GM18507 (cell line): ENCODE data around the gene CCDC185.
"Not testable (repeated sequence)": the region's sequence is repeated elsewhere in the genome, so short reads cannot be mapped to it uniquely, and the experiment has no call there.

Experiments
- DNase-seq: peaks from one replicate; pipeline ENCODE4 v3.0.0; 2011; ENCODE audit warnings: low read depth; ENCODE audit not compliant: insufficient read length; ENCODE audit errors: extremely low spot score
- FAIRE-seq: peaks from 2 replicates; lab custom pipeline; 2011; peaks lifted over from hg19 to GRCh38; lab: Jason Lieb, UNC

The CCDC185 gene

DNA sequence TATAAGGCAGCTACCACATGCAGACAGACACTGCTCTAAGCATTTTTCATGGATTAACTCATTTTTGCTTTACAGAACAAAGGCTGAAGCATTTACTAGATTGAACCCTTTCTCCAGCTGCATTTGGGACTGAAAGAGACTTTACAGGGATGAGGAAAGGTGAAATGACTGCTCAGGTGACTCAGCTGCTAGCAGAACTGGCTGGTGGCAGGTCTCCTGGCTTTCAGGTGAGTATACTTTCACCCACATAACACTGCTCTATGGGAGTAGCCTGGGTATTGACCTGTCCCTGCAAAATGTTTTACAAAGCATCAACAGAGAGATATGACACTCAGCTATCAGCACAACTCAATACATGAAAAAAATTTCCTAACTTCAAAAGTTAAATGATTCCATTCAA is 2.6 kb upstream of the CCDC185 start:
- DNase-seq (no peak), FAIRE-seq (no peak)

DNA sequence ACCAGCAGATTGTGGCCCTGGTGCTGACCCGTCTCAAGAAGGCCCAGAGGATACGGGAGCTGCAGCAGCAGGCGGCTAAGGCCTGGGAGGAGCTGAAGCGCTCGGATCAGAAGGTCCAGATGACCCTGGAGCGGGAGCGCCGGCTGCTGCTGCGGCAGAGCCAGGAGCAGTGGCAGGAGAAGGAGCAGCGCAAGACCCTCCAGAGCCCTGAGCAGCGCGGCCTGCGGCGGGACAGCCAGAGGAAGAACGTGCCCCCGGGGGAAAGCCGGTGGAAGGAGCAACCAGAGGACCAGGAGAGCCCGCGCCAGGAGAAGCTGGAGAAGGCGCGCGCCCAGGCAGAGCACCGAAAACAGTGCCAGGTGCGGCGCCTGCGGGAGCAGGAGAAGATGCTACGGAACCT is 1.0 kb downstream of the CCDC185 start:
- DNase-seq (no peak), FAIRE-seq (no peak)

DNA sequence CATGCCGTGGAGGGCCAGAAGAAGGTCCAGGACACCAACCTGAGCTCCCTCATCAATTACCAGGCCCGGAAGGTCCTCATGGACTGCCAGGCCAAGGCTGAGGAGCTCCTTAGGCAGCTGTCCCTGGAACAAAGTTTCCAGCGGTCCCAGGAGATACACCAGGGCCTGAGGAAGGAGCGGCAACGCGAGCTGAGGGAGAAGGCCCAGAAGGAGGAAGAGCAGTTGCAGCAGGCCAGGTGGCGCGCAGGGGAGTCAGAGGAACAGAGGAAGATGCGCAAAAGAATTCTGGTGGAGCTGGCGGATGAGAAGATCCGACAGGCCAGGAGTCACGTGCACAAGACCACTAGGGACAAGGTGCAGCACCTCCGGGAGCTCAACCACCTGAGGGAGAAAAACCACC is 1.5 kb downstream of the CCDC185 start:
- FAIRE-seq (no peak), DNase-seq (no peak)

DNA sequence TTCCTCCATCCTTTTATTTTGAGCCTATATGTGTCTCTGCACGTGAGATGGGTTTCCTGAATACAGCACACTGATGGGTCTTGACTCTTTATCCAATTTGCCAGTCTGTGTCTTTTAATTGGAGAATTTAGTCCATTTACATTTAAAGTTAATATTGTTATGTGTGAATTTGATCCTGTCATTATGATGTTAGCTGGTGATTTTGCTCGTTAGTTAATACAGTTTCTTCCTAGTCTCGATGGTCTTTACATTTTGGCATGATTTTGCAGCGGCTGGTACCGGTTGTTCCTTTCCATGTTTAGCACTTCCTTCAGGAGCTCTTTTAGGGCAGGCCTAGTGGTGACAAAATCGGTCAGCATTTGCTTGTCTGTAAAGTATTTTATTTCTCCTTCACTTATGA is 6.2 kb downstream of the CCDC185 start:
- FAIRE-seq, DNase-seq: not testable (repeated sequence)

DNA sequence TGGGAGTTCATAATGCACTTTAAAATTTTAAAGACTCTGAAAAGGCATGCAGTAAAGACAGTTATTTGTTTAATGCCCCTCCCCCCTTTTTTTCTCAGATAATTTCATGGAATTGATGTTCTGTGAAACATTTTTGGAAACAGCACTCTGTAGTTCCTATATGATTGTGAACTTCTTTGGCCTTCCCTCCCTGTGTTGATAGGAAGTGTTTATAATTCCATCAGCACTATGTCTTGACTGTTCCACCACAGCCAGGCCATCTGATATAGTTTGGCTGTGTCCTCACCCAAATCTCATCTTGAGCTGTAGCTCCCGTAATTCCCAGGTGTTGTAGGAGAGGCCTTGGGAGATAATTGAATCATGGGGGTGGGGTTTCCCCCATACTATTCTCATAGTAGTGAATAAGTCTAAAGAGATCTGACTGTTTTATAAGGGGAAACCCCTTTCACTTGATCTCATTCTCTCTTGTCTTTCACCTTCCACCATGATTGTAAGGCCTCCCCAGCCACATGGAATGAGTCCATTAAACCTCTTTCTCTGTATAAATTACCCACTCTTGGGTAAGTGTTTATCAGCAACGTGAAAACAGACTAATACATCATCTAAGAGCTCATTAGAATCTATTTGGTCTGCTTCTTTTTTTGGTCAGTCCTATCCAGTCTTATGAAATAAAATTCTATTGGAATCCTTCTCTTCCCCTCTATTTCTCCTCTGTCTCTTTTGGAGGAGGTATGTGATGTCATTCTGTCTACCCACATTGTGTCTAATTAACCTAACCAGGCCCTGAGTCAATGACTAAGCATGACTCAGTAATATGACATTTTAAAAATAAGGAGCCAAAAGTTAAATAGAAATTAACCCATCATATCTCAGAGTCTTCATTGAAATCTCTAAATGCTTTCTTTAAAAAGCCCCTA is 8.9 kb downstream of the CCDC185 start:
- no peak for FAIRE-seq
- DNase-seq = no peak

DNA sequence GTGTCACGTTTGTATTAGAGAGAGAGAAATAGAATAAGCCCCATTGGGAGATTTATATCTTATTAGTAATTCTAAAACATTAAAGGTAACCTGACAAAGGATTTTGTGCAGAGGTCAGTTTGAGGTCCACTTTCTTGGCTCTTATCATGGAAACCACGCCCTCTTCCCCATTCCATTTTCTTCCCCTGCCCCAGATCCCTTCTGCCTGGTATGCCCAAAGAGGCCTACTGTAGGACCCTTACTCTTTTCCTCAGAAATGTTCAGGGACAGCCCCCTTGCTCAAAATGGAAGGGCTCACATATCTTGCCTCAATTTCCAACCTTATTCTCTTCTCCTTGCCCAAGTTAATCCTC is 9.6 kb downstream of the CCDC185 start:
- FAIRE-seq (no peak), DNase-seq (no peak)

DNA sequence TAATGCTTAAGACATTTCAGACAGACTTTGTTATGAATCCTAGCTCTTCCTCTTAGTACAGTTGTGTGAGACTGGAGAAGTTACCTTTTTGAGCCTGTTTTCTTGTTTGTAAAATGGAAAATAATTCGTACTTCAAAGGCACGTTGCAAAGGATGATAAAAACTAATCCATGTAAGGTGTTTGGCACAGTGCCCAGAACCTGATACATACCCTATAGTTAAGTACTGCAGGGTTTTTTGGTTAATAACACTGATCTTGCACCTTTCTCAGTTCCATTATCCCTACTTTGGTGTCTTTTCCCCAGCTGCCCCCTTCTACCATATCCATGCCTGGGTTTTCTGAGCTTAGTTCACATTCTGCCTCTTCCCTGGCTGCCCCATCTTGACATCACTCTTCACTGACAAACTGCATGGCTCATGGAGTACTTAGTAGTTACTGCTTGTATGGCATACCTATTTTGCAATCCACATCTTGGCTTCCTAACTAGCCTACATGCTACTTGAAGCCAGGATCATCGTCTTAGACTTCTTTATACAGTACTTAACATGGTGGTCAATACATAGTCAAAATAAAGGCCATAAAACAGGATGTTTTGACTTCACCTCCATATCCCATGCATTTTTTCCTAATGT is 10.1 kb downstream of the CCDC185 start:
- DNase-seq = no peak
- no peak for FAIRE-seq

DNA sequence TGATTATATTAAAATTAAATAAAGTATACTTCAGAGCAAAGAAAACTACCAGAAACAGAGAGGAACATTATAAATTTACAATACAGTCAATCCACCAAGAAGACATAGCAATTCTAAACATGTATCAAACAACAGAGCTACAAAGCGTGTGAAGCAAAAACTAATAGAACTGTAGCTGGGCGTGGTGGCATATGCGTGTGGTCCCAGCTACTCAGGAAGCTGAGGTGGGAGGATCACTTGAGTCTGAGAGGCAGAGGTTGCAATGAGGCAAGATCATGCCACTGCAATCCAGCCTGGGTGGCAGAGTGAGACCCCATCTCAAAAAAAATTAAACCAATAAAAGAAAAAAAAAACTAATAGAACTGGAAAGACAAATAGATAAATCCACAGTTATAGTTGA is 12.3 kb downstream of the CCDC185 start:
- FAIRE-seq = no peak
- no peak for DNase-seq

DNA sequence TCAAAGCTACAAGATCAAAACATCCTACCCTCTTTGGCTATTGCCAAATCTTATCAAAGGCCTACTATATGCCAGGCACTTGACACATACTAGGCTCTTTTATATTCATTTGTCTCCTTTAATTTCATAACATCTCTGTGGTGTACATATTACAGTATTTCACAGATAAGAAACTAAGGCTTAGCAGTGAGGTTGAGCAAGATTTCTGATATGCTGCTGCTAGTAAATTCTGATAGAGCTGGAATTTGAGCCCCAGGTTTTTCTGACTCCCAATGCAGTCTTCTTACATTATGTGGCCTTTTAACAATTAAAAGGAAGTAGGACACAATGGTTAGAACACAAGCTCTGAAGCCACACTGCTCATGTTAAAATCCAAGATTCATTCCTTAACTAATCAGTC is 16.8 kb downstream of the CCDC185 start:
- FAIRE-seq (no peak), DNase-seq (no peak)

DNA sequence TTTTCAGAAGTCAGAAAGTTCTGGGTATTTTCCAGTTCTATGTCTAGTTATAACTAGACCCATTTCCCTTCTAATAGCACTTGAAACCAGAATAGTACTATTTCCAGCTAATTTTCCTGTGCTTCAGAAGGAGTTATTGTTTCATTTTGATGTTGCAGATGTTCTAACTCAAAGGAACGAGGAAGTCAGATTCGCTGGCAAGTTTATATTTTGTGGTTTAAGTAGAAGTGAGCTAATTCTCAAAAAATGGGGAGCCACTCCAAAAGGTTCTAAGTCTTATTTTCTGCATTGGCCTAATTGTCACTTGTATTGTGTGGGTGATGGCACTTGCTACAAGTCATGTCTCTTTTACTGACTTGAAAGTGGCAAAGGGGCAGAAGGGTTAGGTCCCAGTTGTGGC is 18.1 kb downstream of the CCDC185 start:
- DNase-seq (no peak), FAIRE-seq (no peak)

DNA sequence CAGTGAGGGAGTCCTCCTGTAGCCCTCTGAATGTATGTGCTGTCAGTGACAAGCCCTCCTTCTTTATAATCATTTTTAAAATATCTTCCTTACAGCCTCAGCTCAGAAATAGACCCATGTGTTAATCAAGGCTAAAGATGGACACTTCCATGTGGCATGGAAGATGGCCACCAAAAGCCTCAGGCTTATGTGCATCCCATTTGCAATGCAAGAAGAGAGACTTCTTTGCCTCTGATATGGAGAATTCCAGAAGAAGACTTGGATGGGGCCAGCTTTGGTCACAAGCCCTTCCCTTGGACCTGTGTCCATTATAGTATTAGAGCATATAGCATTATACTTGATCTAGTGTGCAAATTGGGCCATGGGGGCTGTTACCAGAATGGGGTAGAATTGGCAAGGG is 18.5 kb downstream of the CCDC185 start:
- DNase-seq = no peak
- FAIRE-seq = no peak

DNA sequence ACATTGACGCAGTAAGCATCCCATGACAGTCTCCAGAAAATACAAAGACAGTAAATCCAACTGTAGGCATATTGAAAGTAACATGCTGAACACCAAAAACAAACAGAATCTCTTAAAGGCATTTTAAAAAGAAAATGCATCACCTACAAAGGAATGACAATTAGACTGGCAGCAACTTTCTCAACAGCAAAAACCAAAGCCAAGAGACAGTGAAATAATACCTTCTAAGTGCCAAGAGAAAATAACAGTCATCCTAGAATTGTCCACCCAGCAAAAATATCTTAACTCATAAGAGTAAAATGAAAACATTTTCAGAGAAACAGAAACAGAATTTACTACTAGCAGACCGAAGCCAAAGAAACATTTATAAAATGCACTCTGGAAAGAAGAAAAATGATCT is 20.0 kb downstream of the CCDC185 start:
- DNase-seq = no peak
- FAIRE-seq = no peak

DNA sequence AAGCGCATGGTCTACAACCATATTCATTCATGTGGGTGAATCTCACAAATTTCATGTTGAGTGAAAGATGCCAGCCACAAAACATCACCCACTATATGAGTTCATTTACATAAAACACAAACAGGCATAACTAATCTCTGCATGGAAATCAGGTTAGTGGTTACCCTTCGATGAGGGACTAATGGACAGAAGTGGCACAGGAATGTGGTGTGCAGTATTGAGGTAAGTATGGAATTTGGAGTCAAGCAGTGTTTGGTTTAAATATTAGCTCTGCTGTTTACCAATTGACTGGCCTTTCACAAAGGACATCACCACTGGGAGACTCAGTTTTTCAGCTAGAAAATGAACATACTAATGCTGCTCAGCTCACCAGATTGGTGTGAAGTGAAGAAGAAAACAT is 24.2 kb downstream of the CCDC185 start:
- FAIRE-seq (no peak), DNase-seq (no peak)

DNA sequence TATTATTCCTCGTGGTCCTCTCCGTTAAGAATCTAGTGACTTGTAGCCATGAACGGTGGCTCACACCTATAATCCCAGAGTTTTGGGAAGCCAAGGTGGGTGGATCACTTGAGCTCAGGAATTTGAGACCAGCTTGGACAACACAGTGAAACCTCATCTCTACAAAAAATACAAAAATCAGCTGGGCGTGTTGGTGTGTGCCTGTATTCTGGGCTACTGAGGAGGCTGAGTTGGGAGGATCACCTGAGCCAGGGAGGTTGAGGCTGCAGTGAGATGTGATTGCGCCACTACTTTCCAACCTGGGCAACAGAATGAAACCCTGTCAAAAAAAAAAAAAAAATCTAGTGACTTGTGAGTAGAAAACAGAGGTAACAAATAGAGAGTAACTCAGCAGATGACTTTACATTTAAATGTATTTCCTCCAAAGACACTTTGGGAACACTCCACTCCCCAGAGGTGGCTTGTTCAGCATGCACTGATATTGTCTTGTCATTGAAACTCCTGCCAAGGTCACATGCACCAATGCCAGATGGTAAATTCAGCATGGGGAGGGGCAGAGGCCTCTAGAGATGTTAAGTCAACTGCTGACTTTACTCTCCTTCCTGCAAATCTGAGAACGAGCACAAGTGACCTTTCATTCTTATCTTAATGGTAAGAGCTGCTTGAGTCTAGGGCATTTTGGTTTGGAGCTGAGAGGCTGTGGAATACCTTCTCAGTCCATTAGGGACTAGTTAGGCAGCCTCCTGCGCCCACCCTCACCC is 24.9 kb downstream of the CCDC185 start:
- DNase-seq (no peak), FAIRE-seq (no peak)

DNA sequence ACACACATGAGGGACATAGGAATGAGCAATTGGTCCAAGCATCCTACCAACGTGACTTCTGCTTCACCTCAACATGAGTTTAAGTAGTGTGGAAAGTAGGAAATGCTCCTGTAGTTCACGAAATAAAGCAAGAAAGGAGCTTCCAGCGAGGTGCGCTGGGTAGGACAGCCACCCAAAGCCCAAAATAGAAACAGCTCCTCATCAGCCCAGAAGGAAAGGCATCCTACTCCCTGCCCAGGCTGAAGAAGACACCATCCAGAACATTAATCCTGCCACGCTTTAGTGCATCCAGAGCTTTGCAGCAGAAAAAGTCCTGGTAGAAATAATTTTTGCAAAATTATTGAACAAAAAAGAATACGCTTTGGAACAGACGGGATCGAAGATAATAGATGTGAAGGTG is 25.9 kb downstream of the CCDC185 start:
- DNase-seq (no peak), FAIRE-seq (no peak)

DNA sequence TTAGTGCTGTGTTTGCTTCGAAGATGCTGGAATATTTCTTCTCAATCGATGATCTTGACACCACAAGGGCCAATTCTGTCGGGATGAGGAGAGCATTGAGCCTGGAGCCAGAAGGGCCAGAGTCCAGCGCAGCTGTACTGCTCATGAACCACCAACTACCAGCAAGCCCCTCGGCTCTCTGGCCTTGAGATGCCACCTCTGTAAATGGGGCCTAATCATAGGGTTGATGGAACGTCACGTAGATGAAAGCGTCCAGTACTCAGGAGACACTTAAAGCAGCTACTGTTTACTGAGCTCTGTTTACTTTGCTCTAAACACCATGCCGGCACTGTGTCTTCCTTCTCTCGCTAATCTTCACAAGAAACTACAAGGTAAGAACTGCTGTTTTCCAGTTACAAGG is 26.3 kb downstream of the CCDC185 start:
- FAIRE-seq (no peak), DNase-seq (no peak)

DNA sequence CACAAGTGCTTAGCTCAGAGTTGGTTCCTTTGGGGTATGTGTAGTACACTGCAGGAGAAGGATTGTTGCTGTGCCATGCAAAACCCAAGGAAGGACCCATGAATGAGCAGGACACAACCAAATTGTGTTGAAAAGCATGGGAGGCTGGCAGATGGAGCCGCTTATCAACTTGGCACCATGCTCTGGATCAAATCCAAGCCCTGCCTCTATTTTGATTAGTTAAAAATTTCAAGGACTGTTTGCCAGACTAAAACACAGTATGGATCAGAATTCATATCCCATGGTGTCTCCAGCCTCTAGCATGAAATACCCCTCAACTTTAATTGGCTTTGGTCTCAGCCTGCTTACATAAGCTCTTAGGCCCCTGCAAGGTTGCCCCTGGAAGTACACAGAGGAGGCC is 27.8 kb downstream of the CCDC185 start:
- no peak for FAIRE-seq

DNA sequence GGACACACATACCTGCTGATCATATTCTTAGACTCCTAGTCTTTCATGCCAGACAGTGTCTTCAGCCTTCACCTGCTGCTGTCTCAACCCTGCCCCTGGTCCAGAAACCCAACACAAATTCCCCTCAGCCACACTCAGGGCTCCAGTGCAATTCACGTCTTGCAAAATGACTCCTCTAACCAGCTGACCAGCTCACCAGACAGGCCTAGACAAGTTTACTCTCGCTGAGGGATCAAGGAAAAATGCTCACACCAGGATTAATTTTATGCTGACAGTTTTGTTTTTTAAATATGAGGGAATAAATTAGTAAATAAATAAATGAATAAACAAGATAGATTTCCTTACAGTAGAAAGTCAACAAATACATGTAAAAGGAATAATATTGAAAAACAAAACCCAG is 28.5 kb downstream of the CCDC185 start:
- no peak for DNase-seq
- FAIRE-seq = no peak

More for the DNA sequence above, 27.8 kb downstream of the CCDC185 start:
- DNase-seq = no peak

DNA sequence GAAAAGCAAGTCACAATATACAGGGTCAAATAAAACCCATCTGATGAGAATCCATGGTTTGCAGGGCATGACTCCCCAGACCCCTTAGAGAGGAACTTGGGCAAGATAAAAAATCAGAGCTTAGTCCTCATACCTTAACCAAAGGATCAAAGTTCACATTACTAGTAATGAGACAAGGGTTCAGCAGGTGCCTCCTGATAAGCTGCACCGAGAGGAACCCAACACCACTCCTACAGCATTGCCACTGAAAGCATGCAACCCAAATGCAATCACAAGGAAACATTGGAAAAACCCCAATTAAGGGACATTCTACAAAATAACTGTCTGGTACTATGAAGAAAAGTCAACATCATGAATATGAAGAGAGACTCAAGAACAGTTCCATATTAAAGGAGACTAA is 29.7 kb downstream of the CCDC185 start:
- FAIRE-seq (no peak), DNase-seq (no peak)

DNA sequence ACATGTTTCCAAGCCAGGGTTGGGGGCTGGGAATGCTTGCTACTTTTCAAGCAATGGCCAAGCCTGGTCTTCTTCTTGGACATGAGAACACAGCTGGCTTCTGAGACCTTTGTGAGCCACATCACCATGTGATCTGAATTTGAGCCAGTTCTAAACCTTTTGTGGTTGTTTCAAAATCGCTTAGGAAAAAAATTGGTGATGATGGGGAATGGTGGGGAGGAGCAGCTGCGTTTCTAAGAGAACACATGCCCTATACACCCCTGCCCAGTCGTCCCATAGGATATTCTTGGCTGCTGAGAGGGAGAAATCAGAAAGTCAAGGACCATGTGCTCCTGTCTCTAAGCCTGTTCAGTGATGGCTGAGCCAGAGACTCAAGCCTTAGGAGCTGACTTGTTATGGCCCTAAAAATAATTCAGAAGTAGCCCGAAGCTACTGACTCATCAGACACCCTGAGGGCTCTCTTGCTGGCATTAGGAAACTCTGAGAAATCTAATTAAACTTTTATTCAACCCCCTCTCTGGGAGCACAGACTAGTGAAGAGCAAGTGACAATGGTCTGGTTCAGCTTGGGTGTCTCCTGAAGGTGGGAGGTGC is 30.5 kb downstream of the CCDC185 start:
- DNase-seq = no peak
- no peak for FAIRE-seq
